Small intestine (tissue), 7 donors: ENCODE measurements around the gene SPATS1. TPM values are rescaled to one million over a fixed set of nuclear protein-coding genes. Genes with fewer than 3 reads are reported as not detected.

ENCODE experiments used
- DNase-seq, 2 donors: peaks; one replicate each; pipeline versions ENCODE4 v3.0.0 to v3.0.0-alpha.2; 2013
- FAIRE-seq: peaks from 2 replicates; lab custom pipeline; 2012; peaks lifted over from hg19 to GRCh38; lab: Jason Lieb, UNC
- H3K27ac ChIP-seq, 3 donors: one replicate each; pipeline ENCODE4 v1.5.1; 2013; ENCODE audit warnings: low read length in 2 of 3, mild to moderate bottlenecking in 2 of 3, control low read depth in 1 of 3, inconsistent platforms in 1 of 3, low read depth in 1 of 3, moderate library complexity in 1 of 3
- H3K27me3 ChIP-seq, 3 donors: one replicate each; pipeline ENCODE4 v1.6.1; 2013; ENCODE audit warnings: low read length in 3 of 3, inconsistent platforms in 1 of 3; ENCODE audit not compliant: control insufficient read depth in 3 of 3, insufficient read depth in 3 of 3
- H3K36me3 ChIP-seq, 3 donors: one replicate each; pipeline ENCODE4 v1.6.1; 2013; ENCODE audit warnings: low read length in 3 of 3, inconsistent platforms in 1 of 3, low read depth in 1 of 3, mild to moderate bottlenecking in 1 of 3, moderate library complexity in 1 of 3; ENCODE audit not compliant: control insufficient read depth in 3 of 3, insufficient read depth in 2 of 3
- H3K4me1 ChIP-seq, 3 donors: one replicate each; pipeline ENCODE4 v1.6.1; 2013; ENCODE audit warnings: low read length in 2 of 3, inconsistent platforms in 1 of 3, low read depth in 1 of 3, mild to moderate bottlenecking in 1 of 3, moderate library complexity in 1 of 3; ENCODE audit not compliant: control insufficient read depth in 3 of 3, insufficient read depth in 2 of 3
- H3K4me3 ChIP-seq, 3 donors: one replicate each; pipeline ENCODE4 v1.5.1; 2013; ENCODE audit warnings: low read length in 3 of 3, control low read depth in 1 of 3, inconsistent platforms in 1 of 3, low read depth in 1 of 3, mild to moderate bottlenecking in 1 of 3, moderate library complexity in 1 of 3
- H3K9me3 ChIP-seq, 2 donors: one replicate each; pipeline ENCODE4 v1.6.1; 2013; ENCODE audit warnings: low read depth in 1 of 2, low read length in 1 of 2; ENCODE audit not compliant: control insufficient read depth in 2 of 2, insufficient read depth in 1 of 2
- WGBS, 3 donors: extraction: QIAGEN DNeasy Blood & Tissue Kit; methylation state at CpG; one replicate each; pipeline ENCODE4 v1.1.7; 2013; 5-methylcytosine and 5-hydroxymethylcytosine counted together
- polyA plus RNA-seq, 4 donors: library from polyadenylated mRNA; stranded (reverse) in 3 of 4; unstranded in 1 of 4; fragments of 200-250 nt in 3 of 4; fragments of 120-200 nt in 1 of 4; gene quantifications; one replicate each; pipeline versions ENCODE4 v1.2.1 to v1.2.3, GENCODE V29; 2013
- donor health status: healthy with polysubstance abuse.
- donor health status: control.
- donor health status: control.
- donor health status: Bipolar disorder and iron deficiency.
- donor health status: healthy.

The SPATS1 gene
- polyA plus RNA-seq, 4 donors, result 0.13 TPM; not detected in 3

DNA sequence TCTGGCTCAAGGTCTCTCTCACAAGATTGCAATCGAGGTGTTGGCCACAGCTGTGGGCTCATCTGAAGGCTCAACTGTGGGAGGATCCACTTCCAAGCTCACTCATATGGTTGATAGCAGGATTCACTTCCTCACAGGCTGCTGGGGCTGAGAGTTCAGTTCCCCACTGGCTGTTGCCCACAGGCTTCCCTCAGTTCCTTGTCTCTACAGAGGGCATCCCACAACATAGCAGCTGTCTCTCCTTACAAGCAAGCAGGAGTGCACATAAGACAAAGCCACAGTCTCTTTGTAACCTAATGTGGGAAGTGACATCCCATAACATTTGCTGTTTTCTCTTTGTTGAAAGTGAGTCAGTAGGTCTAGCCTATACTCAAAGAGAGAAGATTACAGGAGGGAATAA, 14.0 kb downstream of the SPATS1 start:
- no peak overlapping the region for H3K4me3 ChIP-seq
- H3K27me3 ChIP-seq, result peaks cover 0 to 6% (median 0%) of the 10 kb centered on the region in 3 donors
- H3K9me3 ChIP-seq, result peaks cover 0 to 4% of the 10 kb centered on the region in 2 donors
- 54 to 59% (median 56%) methylated on average over 1 of the region's 1 CpG for WGBS, 3 donors
- H3K4me1 ChIP-seq, result no peaks in the 10 kb centered on the region
- H3K36me3 ChIP-seq, result no peaks in the 10 kb centered on the region
- no peak overlapping the region for H3K27ac ChIP-seq
- no peak for DNase-seq
- FAIRE-seq, result no peak

GRCh38 chr6:44359973-44360372, 17.5 kb downstream of the SPATS1 start:
- Histone ChIP-seq H3K27ac (no peak overlapping the region), H3K36me3 (no peaks in the 10 kb centered on the region), H3K27me3 (peaks cover 0 to 11% (median 0%) of the 10 kb centered on the region in 3 donors), H3K4me3 (no peak overlapping the region), H3K9me3 (peaks cover 0 to 4% of the 10 kb centered on the region in 2 donors), H3K4me1 (no peaks in the 10 kb centered on the region)
- DNase-seq, result no peak
- FAIRE-seq, result no peak
- WGBS, 3 donors, result 77 to 84% (median 83%) methylated on average over 3 of the region's 3 CpGs

GRCh38 chr6:44361947-44362346, 19.5 kb downstream of the SPATS1 start:
- WGBS, 3 donors, result 73 to 84% (median 81%) methylated on average over 6 of the region's 6 CpGs

GRCh38 chr6:44363377-44363926, 21.0 kb downstream of the SPATS1 start:
- Histone ChIP-seq H3K27me3 (peaks cover 0 to 10% (median 2%) of the 10 kb centered on the region in 3 donors), H3K36me3 (no peaks in the 10 kb centered on the region), H3K4me3 (no peak overlapping the region), H3K4me1 (no peaks in the 10 kb centered on the region), H3K27ac (no peak overlapping the region), H3K9me3 (no peaks in the 10 kb centered on the region)
- 91 to 96% (median 96%) methylated on average over 3 of the region's 3 CpGs for WGBS, 3 donors
- DNase-seq, result no peak
- no peak for FAIRE-seq

More at GRCh38 chr6:44361947-44362346, 19.5 kb downstream of the SPATS1 start:
- H3K27me3 ChIP-seq, result peaks cover 0 to 5% (median 0%) of the 10 kb centered on the region in 3 donors
- H3K27ac ChIP-seq, result no peak overlapping the region
- H3K4me1 ChIP-seq, result no peaks in the 10 kb centered on the region
- DNase-seq, result no peak
- FAIRE-seq, result no peak
- no peak overlapping the region for H3K4me3 ChIP-seq
- no peaks in the 10 kb centered on the region for H3K9me3 ChIP-seq
- H3K36me3 ChIP-seq, result no peaks in the 10 kb centered on the region

- Histone ChIP-seq H3K27ac (no peak overlapping the region), H3K9me3 (no peaks in the 10 kb centered on the region), H3K4me1 (no peaks in the 10 kb centered on the region), H3K36me3 (no peaks in the 10 kb centered on the region), H3K27me3 (peaks cover 0 to 7% (median 2%) of the 10 kb centered on the region in 3 donors), H3K4me3 (no peak overlapping the region)
- DNase-seq (no peak), FAIRE-seq (no peak)
- 65 to 87% (median 80%) methylated on average over 3 of the region's 3 CpGs for WGBS, 3 donors
These were observed 24.3 kb downstream of the SPATS1 start for GRCh38 chr6:44366781-44367180.

DNA sequence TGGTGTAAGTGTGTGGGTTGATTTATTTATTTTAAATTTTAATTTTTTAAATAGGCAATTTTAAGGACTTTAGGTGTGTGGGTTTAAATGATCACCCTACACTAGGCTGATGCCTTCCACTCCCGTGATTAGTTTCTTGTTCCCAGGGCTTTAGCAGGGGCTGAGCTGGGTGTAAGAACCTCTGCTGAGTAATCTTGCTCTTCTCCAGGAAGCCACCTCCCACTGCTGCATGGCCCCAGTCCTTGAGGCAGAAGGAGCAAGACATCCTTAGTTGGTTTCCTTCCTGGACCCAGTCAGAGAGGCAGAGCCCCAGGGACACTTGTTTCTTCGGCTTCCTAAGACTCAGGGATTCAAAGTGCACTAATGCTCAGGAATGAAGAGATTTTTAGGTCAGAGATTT, 25.2 kb downstream of the SPATS1 start:
- Histone ChIP-seq H3K36me3 (no peaks in the 10 kb centered on the region), H3K4me1 (no peaks in the 10 kb centered on the region), H3K4me3 (no peak overlapping the region), H3K27me3 (peaks cover 0 to 5% (median 2%) of the 10 kb centered on the region in 3 donors), H3K9me3 (no peaks in the 10 kb centered on the region), H3K27ac (no peak overlapping the region)
- FAIRE-seq (no peak), DNase-seq (no peak)
- 47 to 52% (median 48%) methylated on average over 2 of the region's 2 CpGs for WGBS, 3 donors

- no peaks in the 10 kb centered on the region for H3K9me3 ChIP-seq
- FAIRE-seq (no peak), DNase-seq (no peak)
- no peak overlapping the region for H3K4me3 ChIP-seq
- WGBS, 3 donors, result 69 to 87% (median 79%) methylated on average over 3 of the region's 3 CpGs
- no peaks in the 10 kb centered on the region for H3K36me3 ChIP-seq
- H3K4me1 ChIP-seq, result no peaks in the 10 kb centered on the region
- H3K27me3 ChIP-seq, result peaks cover 0 to 2% (median 2%) of the 10 kb centered on the region in 3 donors
- no peak overlapping the region for H3K27ac ChIP-seq
These were observed 30.6 kb downstream of the SPATS1 start for GRCh38 chr6:44373051-44373450.

- WGBS, 3 donors, result 44 to 55% (median 53%) methylated on average over 2 of the region's 2 CpGs
- H3K27me3 ChIP-seq, result peaks cover 0 to 2% (median 2%) of the 10 kb centered on the region in 3 donors
- H3K4me1 ChIP-seq, result no peaks in the 10 kb centered on the region
- DNase-seq, result no peak
- FAIRE-seq, result no peak
- H3K9me3 ChIP-seq, result no peaks in the 10 kb centered on the region
- no peak overlapping the region for H3K4me3 ChIP-seq
- H3K36me3 ChIP-seq, result no peaks in the 10 kb centered on the region
- H3K27ac ChIP-seq, result no peak overlapping the region
These were observed 31.3 kb downstream of the SPATS1 start for GRCh38 chr6:44373787-44374186.

DNA sequence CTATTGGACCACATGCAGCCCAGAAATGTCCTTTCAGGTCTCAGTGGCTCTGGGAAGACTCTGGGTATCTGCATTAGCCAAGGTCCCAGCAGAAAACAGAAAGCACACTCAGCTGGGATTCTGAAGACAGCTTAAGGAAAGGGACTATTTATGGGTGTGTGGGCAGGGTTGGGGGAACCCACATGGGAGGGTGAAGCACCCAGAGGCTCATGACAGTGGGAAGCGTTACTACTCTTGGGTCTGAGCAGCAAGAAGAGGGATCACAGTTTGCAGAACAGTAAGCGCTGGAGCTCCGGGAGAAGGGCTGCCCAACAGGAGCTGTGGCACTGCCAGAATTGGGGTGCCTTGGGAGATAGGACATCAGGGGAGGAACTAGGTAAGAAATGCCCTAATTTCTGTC, 32.6 kb downstream of the SPATS1 start:
- DNase-seq (no peak), FAIRE-seq (no peak)
- H3K27me3 ChIP-seq, result peaks cover 0 to 5% (median 2%) of the 10 kb centered on the region in 3 donors
- WGBS, 3 donors, result 85 to 94% (median 87%) methylated on average over 3 of the region's 3 CpGs
- no peak overlapping the region for H3K27ac ChIP-seq
- H3K4me3 ChIP-seq, result no peak overlapping the region
- no peaks in the 10 kb centered on the region for H3K9me3 ChIP-seq
- no peaks in the 10 kb centered on the region for H3K36me3 ChIP-seq
- H3K4me1 ChIP-seq, result no peaks in the 10 kb centered on the region
